GM23248 (cell line): ENCODE measurements around the gene ADCY1. TPM values are rescaled to one million over a fixed set of nuclear protein-coding genes. Genes with fewer than 3 reads are reported as not detected.

Source experiments
- DNase-seq: peaks from one replicate; pipeline ENCODE4 v3.0.0-alpha.2; 2015
- H2AFZ ChIP-seq: fragments of 200-600 bp; sonication (generic); 2 replicates; pipeline ENCODE4 v1.6.1; 2016; ENCODE audit warnings: antibody characterized with exemption
- H3F3A ChIP-seq: fragments of 200-600 bp; sonication (generic); 2 replicates; pipeline ENCODE4 v1.6.1; 2016; ENCODE audit warnings: mild to moderate bottlenecking, antibody characterized with exemption, mixed run types; ENCODE audit not compliant: insufficient read depth
- H3K27ac ChIP-seq: fragments of 200-600 bp; sonication (generic); 2 replicates; pipeline ENCODE4 v1.5.1; 2016; ENCODE audit warnings: mild to moderate bottlenecking
- H3K27me3 ChIP-seq: fragments of 200-600 bp; sonication (generic); replicated peaks from 2 replicates; pipeline ENCODE4 v1.6.1; 2016; ENCODE audit warnings: mild to moderate bottlenecking; ENCODE audit not compliant: insufficient read depth
- H3K36me3 ChIP-seq: fragments of 200-600 bp; sonication (generic); 2 replicates; pipeline ENCODE4 v1.6.1; 2016; ENCODE audit warnings: low read depth, mild to moderate bottlenecking
- H3K4me1 ChIP-seq: fragments of 200-600 bp; sonication (generic); 2 replicates; pipeline ENCODE4 v1.6.1; 2016; ENCODE audit warnings: mild to moderate bottlenecking; ENCODE audit not compliant: insufficient read depth
- H3K4me2 ChIP-seq: fragments of 200-600 bp; sonication (generic); one replicate; pipeline ENCODE4 v1.6.1; 2016; ENCODE audit warnings: mild to moderate bottlenecking; ENCODE audit not compliant: unreplicated experiment
- H3K4me3 ChIP-seq: fragments of 200-600 bp; sonication (generic); 2 replicates; pipeline ENCODE4 v1.5.1; 2016; ENCODE audit warnings: mild to moderate bottlenecking
- H3K79me2 ChIP-seq: fragments of 200-600 bp; sonication (generic); 2 replicates; pipeline ENCODE4 v1.6.1; 2016; ENCODE audit warnings: mild to moderate bottlenecking; ENCODE audit not compliant: insufficient read depth
- H3K9ac ChIP-seq: fragments of 200-600 bp; sonication (generic); 2 replicates; pipeline ENCODE4 v1.6.1; 2016; ENCODE audit warnings: mild to moderate bottlenecking
- H3K9me2 ChIP-seq: fragments of 200-600 bp; sonication (generic); 2 replicates; pipeline ENCODE4 v1.6.1; 2016; ENCODE audit warnings: mixed run types, mild to moderate bottlenecking, moderate library complexity; ENCODE audit not compliant: insufficient read depth
- H3K9me3 ChIP-seq: fragments of 200-600 bp; sonication (generic); one replicate; pipeline ENCODE4 v1.6.1; 2017; ENCODE audit warnings: low read depth
- H4K20me1 ChIP-seq: fragments of 200-600 bp; sonication (generic); 2 replicates; pipeline ENCODE4 v1.6.0; 2016; ENCODE audit not compliant: insufficient read depth
- EZH2 ChIP-seq: fragments of 200-600 bp; sonication (generic); IDR thresholded peaks from 2 replicates; pipeline ENCODE4 v1.6.1; 2018; ENCODE audit warnings: antibody characterized with exemption, mild to moderate bottlenecking; ENCODE audit not compliant: insufficient read depth, poor library complexity, severe bottlenecking
- EZH2phosphoT487 ChIP-seq: fragments of 200-600 bp; sonication (generic); IDR thresholded peaks from 2 replicates; pipeline ENCODE4 v1.6.1; 2018; ENCODE audit warnings: antibody characterized with exemption, moderate library complexity, mild to moderate bottlenecking, low read depth; ENCODE audit not compliant: insufficient read depth
- WGBS, 2 experiments: methylation state at CpG; one replicate each; pipeline ENCODE4 v1.1.6; 2015 to 2017; ENCODE audit warnings: low lambda C conversion rate in 2 of 2, low coverage in 1 of 2; ENCODE audit errors: missing lambda C conversion rate in 2 of 2; 5-methylcytosine and 5-hydroxymethylcytosine counted together
- in situ Hi-C: fragments of 300-500 bp; cut with MboI; formaldehyde crosslinking; loops from 2 replicates; pipeline ENCODE4 v1.15.0; 2020
- polyA plus RNA-seq: library from polyadenylated mRNA; unstranded; fragments of >200 nt; fragmentation: Nextera tagmentation; extraction: Ambion mirVana; gene quantifications from 2 replicates; pipeline ENCODE4 v1.2.1, GENCODE V29; 2016
- total RNA-seq: library from RNA; depleted of rRNA; stranded (reverse); fragments of >200 nt; shearing (Covaris generic); gene quantifications from 2 replicates; pipeline ENCODE4 v1.2.3, GENCODE V29; 2014

The ADCY1 gene
- total and polyA plus RNA-seq, 2 experiments from 2014 or later, result 0.11 TPM; not detected in 1

GRCh38 chr7:45593121-45593541 is 19.0 kb downstream of the ADCY1 start:
- Histone ChIP-seq H3K9me3 (no peaks in the 10 kb centered on the region), H4K20me1 (no peaks in the 10 kb centered on the region), H3K4me3 (no peak overlapping the region), H3K9ac (no peak overlapping the region), H3K36me3 (no peaks in the 10 kb centered on the region), H3K4me1 (no peaks in the 10 kb centered on the region), H3K27me3 (peaks cover 5% of the 10 kb centered on the region), H2AFZ (no peak overlapping the region), H3K27ac (no peak overlapping the region), H3K79me2 (no peaks in the 10 kb centered on the region), H3F3A (no peaks in the 10 kb centered on the region), H3K4me2 (no peak overlapping the region), H3K9me2 (no peaks in the 10 kb centered on the region)
- no peak for DNase-seq
- TF ChIP-seq EZH2 (no peak), EZH2phosphoT487 (no peak)
- in situ Hi-C loops, result no loop called here
- 71 to 79% methylated on average over 11 to 12 of the region's 12 CpGs for WGBS, 2 experiments

- Histone ChIP-seq H4K20me1 (no peaks in the 10 kb centered on the region), H3K4me2 (no peak overlapping the region), H3K27ac (no peak overlapping the region), H3F3A (no peaks in the 10 kb centered on the region), H3K9me2 (no peaks in the 10 kb centered on the region), H3K79me2 (no peaks in the 10 kb centered on the region), H3K4me3 (no peak overlapping the region), H3K9ac (no peak overlapping the region), H2AFZ (no peak overlapping the region), H3K27me3 (no peaks in the 10 kb centered on the region; the same call in none of the 2 replicates), H3K36me3 (no peaks in the 10 kb centered on the region), H3K4me1 (no peaks in the 10 kb centered on the region), H3K9me3 (no peaks in the 10 kb centered on the region)
- in situ Hi-C loops, result no loop called here
- DNase-seq, result no peak
- TF ChIP-seq EZH2 (no peak), EZH2phosphoT487 (no peak)
- 75 to 84% methylated on average over 8 of the region's 8 CpGs for WGBS, 2 experiments
These were observed 19.7 kb downstream of the ADCY1 start for GRCh38 chr7:45593877-45594276.

- Histone ChIP-seq H3K9me2 (no peaks in the 10 kb centered on the region), H3K27ac (no peak overlapping the region), H3K9me3 (no peaks in the 10 kb centered on the region), H3K79me2 (no peaks in the 10 kb centered on the region), H3K36me3 (no peaks in the 10 kb centered on the region), H4K20me1 (no peaks in the 10 kb centered on the region), H3K27me3 (no peaks in the 10 kb centered on the region; the same call in none of the 2 replicates), H3K4me2 (no peak overlapping the region), H2AFZ (no peak overlapping the region), H3K4me1 (no peaks in the 10 kb centered on the region), H3K9ac (no peak overlapping the region), H3F3A (no peaks in the 10 kb centered on the region), H3K4me3 (no peak overlapping the region)
- in situ Hi-C loops, result no loop called here
- WGBS, 2 experiments, result 73 to 75% methylated on average over 7 of the region's 7 CpGs
- no peak for DNase-seq
- TF ChIP-seq EZH2 (no peak), EZH2phosphoT487 (no peak)
These were observed 20.8 kb downstream of the ADCY1 start for GRCh38 chr7:45594745-45595535.

GRCh38 chr7:45595809-45596664 is 21.9 kb downstream of the ADCY1 start:
- Histone ChIP-seq H3K4me2 (no peak overlapping the region), H3K4me3 (no peak overlapping the region), H3K79me2 (no peaks in the 10 kb centered on the region), H3K9me3 (no peaks in the 10 kb centered on the region), H3K36me3 (no peaks in the 10 kb centered on the region), H3K27ac (no peak overlapping the region), H2AFZ (no peak overlapping the region), H3K9me2 (no peaks in the 10 kb centered on the region), H3K9ac (no peak overlapping the region), H3F3A (no peaks in the 10 kb centered on the region), H3K4me1 (no peaks in the 10 kb centered on the region), H3K27me3 (no peaks in the 10 kb centered on the region; the same call in 1 of the 2 replicates), H4K20me1 (no peaks in the 10 kb centered on the region)
- no peak for TF ChIP-seq EZH2
- no peak for TF ChIP-seq EZH2phosphoT487
- DNase-seq, result no peak
- in situ Hi-C loops, result no loop called here
- WGBS, 2 experiments, result 52 to 56% methylated on average over 9 of the region's 9 CpGs
